ENCODE results near the gene IL12RB1. TPM values are rescaled to one million over a fixed set of nuclear protein-coding genes. Genes with fewer than 3 reads are reported as not detected.
A peak's percentile ranks its signal among the peaks of the same experiment; 100 is the strongest.

IL12RB1 gene
- 10 to 100 TPM; 18.9 to 19.6 TPM for total RNA-seq
- polyA plus RNA-seq: 43.2 TPM

DNA sequence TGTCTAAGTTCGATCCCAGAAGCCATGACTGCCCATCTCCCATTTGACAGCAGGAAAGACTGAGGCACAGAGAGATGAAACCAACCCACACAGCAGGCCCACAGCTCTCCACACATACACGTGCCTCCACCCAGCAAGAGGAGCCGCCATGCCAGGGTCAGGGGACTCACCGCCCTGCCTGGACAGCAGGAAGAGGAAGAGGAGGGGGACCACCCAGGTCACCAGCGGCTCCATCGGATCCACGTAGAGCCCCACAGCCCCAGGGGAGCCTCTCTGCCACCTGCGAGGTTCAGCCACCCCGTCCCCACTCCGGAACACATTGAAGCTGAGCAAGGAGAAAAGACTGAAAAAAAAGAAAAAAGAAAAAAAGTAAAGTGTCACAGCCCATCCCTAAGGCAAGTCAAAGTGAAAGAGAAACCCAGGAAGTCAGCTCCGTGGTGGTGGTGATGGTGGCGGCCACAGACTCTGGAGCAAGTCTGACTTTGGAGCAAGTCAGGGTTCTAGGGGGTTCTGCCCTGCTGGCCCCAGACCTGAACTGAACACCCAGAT, at the start of gene IL12RB1:
TSS of gene IL12RB1 (minus strand) at position 345 of the 549 bp plus-strand sequence. CDS start at position 234, 111 bp downstream.
- H3K27me3 Mint-ChIP-seq: peaks cover 0 to 4% of the 10 kb centered on the region in 2 donors
- CTCF ChIA-PET: interaction anchor here (0.7 to 2.0 kb wide), 9 partner anchors 11 to 81 kb away, joined by 3 to 10 read pairs (median 3); partner anchors contain the start of genes MAST3 and PIK3R2
- peaks cover 7% of the 10 kb centered on the region for H3K36me3 ChIP-seq (ENCODE audit: insufficient read depth, low read length)
- H3K4me3 ChIP-seq (ENCODE audit: low read length): peak within 1 kb of the TSS; percentile 85
- peak; percentile 31 to 79 (median 72) for DNase-seq
- no peaks in the 10 kb centered on the region for H3K9me3 ChIP-seq (ENCODE audit: low read length)
- peak within 1 kb of the TSS; percentile 76 for H3K27ac ChIP-seq (ENCODE audit: low read depth, low read length)
- H3K27ac Mint-ChIP-seq: peak within 1 kb of the TSS; percentile 95 to 100 (median 98)
- POLR2A ChIA-PET: interaction anchor here (0.6 to 2.0 kb wide), 12 partner anchors 11 to 106 kb away, joined by 3 to 6 read pairs (median 4); partner anchors contain the start of genes ARRDC2, MAST3, MPV17L2 and PIK3R2
- peak within 1 kb of the TSS; percentile 91 to 99 (median 98) for H3K4me3 Mint-ChIP-seq
- no peaks in the 10 kb centered on the region for H3K9me3 Mint-ChIP-seq
- H3K27me3 ChIP-seq (ENCODE audit: insufficient read depth, low read length, poor library complexity, severe bottlenecking): no peaks in the 10 kb centered on the region
- peaks cover 66 to 76% (median 75%) of the 10 kb centered on the region in 3 donors for H3K4me1 Mint-ChIP-seq
- H3K4me1 ChIP-seq (ENCODE audit: insufficient read depth, low read length): peaks cover 69% of the 10 kb centered on the region
- H3K36me3 Mint-ChIP-seq: peaks cover 0 to 30% (median 13%) of the 10 kb centered on the region in 3 donors

- Histone ChIP-seq H3K27ac (ENCODE audit: low read depth, low read length) (no peak overlapping the region), H3K4me1 (ENCODE audit: insufficient read depth, low read length) (no peaks in the 10 kb centered on the region), H3K27me3 (ENCODE audit: insufficient read depth, low read length, poor library complexity, severe bottlenecking) (no peaks in the 10 kb centered on the region), H3K36me3 (ENCODE audit: insufficient read depth, low read length) (peaks cover 36% of the 10 kb centered on the region), H3K4me3 (ENCODE audit: low read length) (no peak overlapping the region), H3K9me3 (ENCODE audit: low read length) (no peaks in the 10 kb centered on the region)
- POLR2A ChIA-PET: no interaction called here
- peak overlapping the region in 4 of 8 donors; percentile 29 to 71 (median 55) for H3K27ac Mint-ChIP-seq
- no peak overlapping the region for H3K4me3 Mint-ChIP-seq
- no peaks in the 10 kb centered on the region for H3K4me1 Mint-ChIP-seq
- CTCF ChIA-PET: interaction anchor here (0.9 to 2.0 kb wide), 2 partner anchors 23 to 49 kb away, joined by 3 to 5 read pairs; no protein-coding TSS in a partner anchor
- H3K27me3 Mint-ChIP-seq: no peaks in the 10 kb centered on the region
- peaks cover 9 to 78% (median 15%) of the 10 kb centered on the region in 3 donors for H3K36me3 Mint-ChIP-seq
- H3K9me3 Mint-ChIP-seq: no peaks in the 10 kb centered on the region
- no peak for DNase-seq
These were observed 49.2 kb upstream of the IL12RB1 start for GRCh38 chr19:18135712-18136584.

GRCh38 chr19:18131841-18132596, 45.3 kb upstream of the IL12RB1 start:
- DNase-seq: no peak
- ChIA-PET CTCF (interaction anchor here (1.3 kb wide), 1 partner anchor 8 kb away, joined by 4 read pairs; no protein-coding TSS in a partner anchor), POLR2A (no interaction called here)
- H3K36me3 ChIP-seq (ENCODE audit: insufficient read depth, low read length): peaks cover 47% of the 10 kb centered on the region
- Mint-ChIP-seq H3K27ac (no peak overlapping the region), H3K27me3 (no peaks in the 10 kb centered on the region), H3K36me3 (peaks cover 5 to 79% (median 9%) of the 10 kb centered on the region in 3 donors), H3K9me3 (no peaks in the 10 kb centered on the region), H3K4me3 (no peak overlapping the region), H3K4me1 (peaks cover 0 to 6% (median 0%) of the 10 kb centered on the region in 3 donors)
- H3K4me1 ChIP-seq (ENCODE audit: insufficient read depth, low read length): no peaks in the 10 kb centered on the region
- no peak overlapping the region for H3K27ac ChIP-seq (ENCODE audit: low read depth, low read length)
- no peak overlapping the region for H3K4me3 ChIP-seq (ENCODE audit: low read length)
- H3K27me3 ChIP-seq (ENCODE audit: insufficient read depth, low read length, poor library complexity, severe bottlenecking): no peaks in the 10 kb centered on the region
- no peaks in the 10 kb centered on the region for H3K9me3 ChIP-seq (ENCODE audit: low read length)

- Mint-ChIP-seq H3K9me3 (no peaks in the 10 kb centered on the region), H3K36me3 (peaks cover 5 to 75% (median 9%) of the 10 kb centered on the region in 3 donors), H3K27me3 (no peaks in the 10 kb centered on the region), H3K4me1 (peaks cover 0 to 6% (median 2%) of the 10 kb centered on the region in 3 donors), H3K27ac (peak overlapping the region in 1 of 8 donors; percentile 69), H3K4me3 (no peak overlapping the region)
- H3K27me3 ChIP-seq (ENCODE audit: insufficient read depth, low read length, poor library complexity, severe bottlenecking): no peaks in the 10 kb centered on the region
- ChIA-PET POLR2A (no interaction called here), CTCF (interaction anchor here (0.9 kb wide), 1 partner anchor 192 kb away, joined by 3 read pairs; the partner anchor contains the start of gene LSM4)
- H3K36me3 ChIP-seq (ENCODE audit: insufficient read depth, low read length): peaks cover 44% of the 10 kb centered on the region
- DNase-seq: no peak
- H3K4me1 ChIP-seq (ENCODE audit: insufficient read depth, low read length): no peaks in the 10 kb centered on the region
- no peak overlapping the region for H3K27ac ChIP-seq (ENCODE audit: low read depth, low read length)
- H3K9me3 ChIP-seq (ENCODE audit: low read length): no peaks in the 10 kb centered on the region
- no peak overlapping the region for H3K4me3 ChIP-seq (ENCODE audit: low read length)
These were observed 43.9 kb upstream of the IL12RB1 start for GRCh38 chr19:18130523-18131242.

- no peak overlapping the region for H3K27ac ChIP-seq (ENCODE audit: low read depth, low read length)
- H3K4me1 Mint-ChIP-seq: peaks cover 0 to 6% (median 2%) of the 10 kb centered on the region in 3 donors
- H3K36me3 Mint-ChIP-seq: peaks cover 5 to 75% (median 8%) of the 10 kb centered on the region in 3 donors
- H3K4me1 ChIP-seq (ENCODE audit: insufficient read depth, low read length): no peaks in the 10 kb centered on the region
- H3K9me3 Mint-ChIP-seq: no peaks in the 10 kb centered on the region
- ChIA-PET POLR2A (no interaction called here), CTCF (no interaction called here)
- no peak for DNase-seq
- H3K27me3 ChIP-seq (ENCODE audit: insufficient read depth, low read length, poor library complexity, severe bottlenecking): no peaks in the 10 kb centered on the region
- H3K27me3 Mint-ChIP-seq: no peaks in the 10 kb centered on the region
- peak overlapping the region in 3 of 8 donors; percentile 52 to 61 (median 60) for H3K27ac Mint-ChIP-seq
- H3K9me3 ChIP-seq (ENCODE audit: low read length): no peaks in the 10 kb centered on the region
- no peak overlapping the region for H3K4me3 Mint-ChIP-seq
- H3K36me3 ChIP-seq (ENCODE audit: insufficient read depth, low read length): peaks cover 43% of the 10 kb centered on the region
- H3K4me3 ChIP-seq (ENCODE audit: low read length): no peak overlapping the region
These were observed 42.1 kb upstream of the IL12RB1 start for GRCh38 chr19:18128805-18129204.

DNA sequence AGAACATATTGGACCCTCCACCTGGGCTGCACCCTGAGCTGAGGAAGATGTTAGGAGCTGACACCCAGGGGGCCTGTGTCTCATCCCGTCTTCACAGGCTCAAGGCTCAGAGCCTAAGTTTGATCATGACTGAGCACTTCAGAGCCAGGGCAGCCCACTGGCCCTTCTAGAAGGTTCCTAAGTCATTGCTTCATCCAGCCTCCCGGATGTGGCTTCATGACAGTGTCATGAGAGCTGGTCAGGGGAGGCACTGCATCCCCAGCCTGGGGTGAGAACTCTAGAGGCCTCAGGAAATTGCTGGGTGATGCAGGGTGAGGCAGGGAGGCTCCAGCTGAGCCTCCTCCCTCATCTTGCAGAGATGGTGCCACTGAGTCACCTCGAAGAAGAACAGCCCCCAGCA, 41.3 kb upstream of the IL12RB1 start:
- DNase-seq: no peak
- H3K27ac Mint-ChIP-seq: peak overlapping the region in 5 of 8 donors; percentile 21 to 79 (median 74)
- Histone ChIP-seq H3K27me3 (ENCODE audit: insufficient read depth, low read length, poor library complexity, severe bottlenecking) (no peaks in the 10 kb centered on the region), H3K36me3 (ENCODE audit: insufficient read depth, low read length) (peaks cover 51% of the 10 kb centered on the region), H3K4me3 (ENCODE audit: low read length) (no peak overlapping the region), H3K27ac (ENCODE audit: low read depth, low read length) (peak overlapping the region; percentile 24), H3K9me3 (ENCODE audit: low read length) (no peaks in the 10 kb centered on the region), H3K4me1 (ENCODE audit: insufficient read depth, low read length) (no peaks in the 10 kb centered on the region)
- H3K36me3 Mint-ChIP-seq: peaks cover 5 to 77% (median 8%) of the 10 kb centered on the region in 3 donors
- ChIA-PET POLR2A (no interaction called here), CTCF (no interaction called here)
- peaks cover 0 to 10% (median 2%) of the 10 kb centered on the region in 3 donors for H3K4me1 Mint-ChIP-seq
- no peaks in the 10 kb centered on the region for H3K27me3 Mint-ChIP-seq
- no peaks in the 10 kb centered on the region for H3K9me3 Mint-ChIP-seq
- no peak overlapping the region for H3K4me3 Mint-ChIP-seq

GRCh38 chr19:18126097-18126496, 39.4 kb upstream of the IL12RB1 start:
- Histone ChIP-seq H3K4me1 (ENCODE audit: insufficient read depth, low read length) (no peaks in the 10 kb centered on the region), H3K4me3 (ENCODE audit: low read length) (no peak overlapping the region), H3K9me3 (ENCODE audit: low read length) (no peaks in the 10 kb centered on the region), H3K27me3 (ENCODE audit: insufficient read depth, low read length, poor library complexity, severe bottlenecking) (no peaks in the 10 kb centered on the region), H3K27ac (ENCODE audit: low read depth, low read length) (no peak overlapping the region), H3K36me3 (ENCODE audit: insufficient read depth, low read length) (peaks cover 58% of the 10 kb centered on the region)
- H3K27me3 Mint-ChIP-seq: no peaks in the 10 kb centered on the region
- ChIA-PET CTCF (no interaction called here), POLR2A (interaction anchor here (0.6 kb wide), 2 partner anchors 303 to 650 kb away, joined by 3 read pairs; no protein-coding TSS in a partner anchor)
- DNase-seq: no peak
- H3K27ac Mint-ChIP-seq: peak overlapping the region in 2 of 8 donors; percentile 12 to 61
- H3K36me3 Mint-ChIP-seq: peaks cover 0 to 77% (median 4%) of the 10 kb centered on the region in 3 donors
- H3K9me3 Mint-ChIP-seq: no peaks in the 10 kb centered on the region
- peaks cover 0 to 13% (median 2%) of the 10 kb centered on the region in 3 donors for H3K4me1 Mint-ChIP-seq
- no peak overlapping the region for H3K4me3 Mint-ChIP-seq

All from CD8-positive, alpha-beta memory T cell (primary cell).